IPS-NIHi7 (cell line): ENCODE results near the gene NOS2.

Experiments
- DNase-seq: peaks from one replicate; pipeline ENCODE4 v3.0.0; 2012; ENCODE audit warnings: mixed read lengths; ENCODE audit errors: extremely low spot score

NOS2 gene

DNA sequence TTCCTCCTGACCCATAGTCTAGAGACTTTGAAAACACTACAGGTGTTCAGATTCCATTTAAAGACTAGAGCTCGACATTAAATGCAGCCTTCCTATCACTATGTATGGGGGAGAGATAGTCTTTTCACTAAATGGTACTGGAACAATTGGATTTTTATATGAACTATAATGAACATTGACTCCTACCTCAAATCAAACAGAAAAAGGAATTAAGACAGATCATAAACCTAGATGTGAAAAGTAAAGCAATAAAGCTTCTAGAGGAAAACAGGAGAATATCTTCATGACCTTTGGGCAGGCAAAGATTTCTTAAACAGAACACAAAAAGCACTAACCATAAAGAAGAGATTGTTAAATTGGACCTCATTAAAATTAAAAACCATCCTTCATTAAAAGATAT is 18.8 kb upstream of the NOS2 start:
- DNase-seq, result no peak

DNA sequence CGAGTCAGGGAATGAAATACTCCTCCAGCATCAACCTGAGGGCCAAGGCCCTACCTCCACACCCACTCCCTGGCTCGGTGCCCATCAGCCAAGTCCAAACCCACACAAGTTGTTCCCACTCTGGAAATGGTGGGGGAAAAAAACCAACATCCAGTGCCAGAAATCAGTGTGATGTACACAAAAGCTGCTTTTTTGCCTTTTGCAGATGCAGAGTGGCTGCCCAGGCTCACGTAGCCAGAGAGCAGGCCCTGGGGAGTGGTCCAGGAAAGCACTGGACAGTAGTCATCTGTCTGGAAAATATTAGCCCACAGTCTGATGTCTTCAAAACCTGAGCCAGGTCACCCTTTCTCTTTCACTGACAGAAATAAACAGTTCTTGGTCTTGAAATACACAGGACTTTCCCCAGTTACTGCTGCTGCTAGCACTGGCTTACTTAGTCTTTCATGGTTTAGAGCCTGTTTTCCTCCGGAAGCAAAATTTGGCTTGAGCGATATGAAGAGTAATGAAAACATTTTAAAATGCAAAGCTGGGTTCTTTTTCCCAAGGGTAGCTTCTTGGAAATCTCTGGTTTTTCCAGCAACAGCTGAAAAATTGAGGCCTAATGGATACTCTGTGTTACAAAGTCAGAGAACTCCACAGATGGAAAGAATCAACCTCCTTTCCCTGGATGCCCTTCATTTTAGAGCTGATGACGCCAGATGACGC is 18.2 kb upstream of the NOS2 start:
- DNase-seq, result no peak

DNA sequence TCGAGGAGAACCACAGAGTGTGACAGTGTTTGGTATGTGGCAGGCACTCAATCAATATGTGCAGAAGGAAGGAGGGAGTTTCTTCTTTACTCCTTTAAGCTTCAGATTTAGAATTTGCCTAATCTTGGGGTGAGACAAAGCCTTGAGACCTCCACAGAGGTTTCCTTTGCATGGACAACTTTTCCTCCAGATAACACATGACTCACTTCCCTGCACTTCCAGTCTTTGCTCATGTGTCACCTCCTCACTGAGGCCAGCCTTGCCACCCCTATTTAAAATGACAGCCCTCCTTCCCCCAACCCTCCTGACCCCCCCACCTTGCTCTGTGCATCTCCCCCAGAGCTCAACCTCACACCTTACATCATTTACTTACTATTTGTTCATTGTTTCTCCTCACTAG is 17.4 kb upstream of the NOS2 start:
- no peak for DNase-seq

DNA sequence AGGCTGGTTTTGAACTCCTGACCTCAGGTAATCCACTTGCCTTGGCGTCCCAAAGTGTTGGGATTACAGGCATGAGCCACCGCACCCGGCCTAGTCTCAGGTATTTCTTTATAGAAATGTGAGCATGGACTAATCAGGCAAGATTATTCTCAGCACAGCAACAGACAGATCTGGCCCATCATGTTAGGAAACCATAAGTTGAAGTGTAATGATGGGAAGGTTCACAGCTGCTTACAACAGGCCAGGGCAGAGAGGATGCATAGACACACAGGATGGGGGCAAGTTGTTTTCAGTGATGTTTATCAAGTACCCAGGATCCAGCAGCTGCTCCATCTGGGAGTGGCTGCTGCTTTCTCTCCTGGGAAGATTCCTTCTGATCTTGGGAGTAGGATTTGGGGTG is 16.6 kb upstream of the NOS2 start:
- no peak for DNase-seq

DNA sequence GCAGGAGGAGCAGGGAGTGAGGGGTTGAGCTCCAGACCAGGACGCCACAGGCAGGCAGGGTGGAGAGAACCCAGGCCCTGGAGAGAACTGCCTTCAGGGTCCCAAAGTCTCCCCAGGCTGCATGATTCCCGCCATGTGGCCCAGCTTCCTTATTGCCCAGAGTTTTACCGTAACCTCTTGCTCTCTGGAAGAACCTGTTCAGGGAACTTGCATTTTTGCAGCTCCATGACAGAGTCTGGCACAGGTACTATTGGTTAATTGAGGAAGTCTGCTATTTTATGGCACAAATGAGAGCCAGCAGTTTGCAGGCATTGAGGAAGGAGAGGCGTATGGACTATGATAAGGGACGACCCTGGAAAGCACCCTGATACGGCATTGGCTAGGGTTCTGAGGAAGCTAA is 11.6 kb upstream of the NOS2 start:
- DNase-seq, result no peak

DNA sequence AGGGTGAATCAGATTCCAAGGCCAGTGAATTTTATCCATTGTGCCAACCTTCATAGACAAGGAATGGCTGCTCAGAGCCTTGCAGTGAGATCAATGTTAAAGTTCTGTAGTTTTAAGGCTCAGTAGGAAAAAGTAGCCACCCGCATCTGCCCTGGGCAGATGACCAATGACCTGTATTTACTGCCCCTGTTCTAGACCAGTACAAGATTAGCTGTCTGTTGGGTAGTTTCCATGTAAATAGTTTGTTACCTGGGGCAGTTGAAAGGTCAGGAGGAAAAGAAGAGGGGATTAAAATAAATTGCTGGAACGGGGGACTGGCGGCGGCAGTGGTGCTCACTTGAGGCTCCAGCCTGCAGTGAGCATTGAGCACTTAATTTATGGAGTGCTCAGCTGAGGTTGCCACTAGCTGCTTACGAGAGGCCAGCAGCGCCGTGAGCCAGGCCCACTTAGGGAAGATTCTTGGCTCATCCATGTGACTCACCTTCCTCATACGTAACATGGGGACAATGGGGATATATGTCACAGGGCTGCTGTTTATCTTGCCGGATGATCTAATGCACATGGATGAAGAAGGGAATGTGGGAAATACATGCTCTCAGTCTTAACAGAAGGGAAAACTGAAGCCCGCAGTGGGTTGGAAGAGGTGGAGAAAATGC is 10.7 kb upstream of the NOS2 start:
- DNase-seq, result no peak

DNA sequence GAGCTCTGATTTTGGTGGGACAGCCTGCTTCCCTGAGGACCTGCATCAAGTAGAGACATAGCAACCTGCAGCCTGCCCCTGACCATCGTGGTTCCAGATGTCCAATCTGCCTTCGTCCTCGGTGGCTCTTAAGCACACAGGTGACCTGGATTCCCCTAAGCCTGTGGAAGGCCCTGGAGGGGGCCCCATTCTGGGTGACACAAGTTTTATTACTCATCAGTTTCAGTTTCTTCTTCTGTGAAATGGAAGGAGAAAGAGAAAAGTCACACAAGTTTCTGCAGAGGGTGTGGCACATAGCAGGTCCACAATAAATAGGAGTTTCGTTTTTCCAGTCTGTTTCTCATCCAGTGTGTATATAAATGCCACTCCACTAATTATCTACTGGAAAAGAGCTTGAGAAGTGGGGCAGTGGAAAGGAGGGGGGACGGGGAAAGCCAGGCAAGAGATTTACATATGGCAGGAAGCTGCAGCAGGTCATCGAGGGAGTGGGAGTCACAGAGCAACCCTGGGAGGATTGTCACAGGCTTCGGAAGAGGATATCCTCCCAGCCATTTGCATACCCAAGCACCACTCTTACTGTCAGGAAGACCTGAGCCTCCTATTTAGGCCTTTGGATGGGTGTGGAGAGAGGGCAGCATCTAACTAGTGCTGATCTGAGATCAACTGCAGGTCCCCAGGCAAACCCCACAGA is 10.0 kb upstream of the NOS2 start:
- DNase-seq, result no peak

DNA sequence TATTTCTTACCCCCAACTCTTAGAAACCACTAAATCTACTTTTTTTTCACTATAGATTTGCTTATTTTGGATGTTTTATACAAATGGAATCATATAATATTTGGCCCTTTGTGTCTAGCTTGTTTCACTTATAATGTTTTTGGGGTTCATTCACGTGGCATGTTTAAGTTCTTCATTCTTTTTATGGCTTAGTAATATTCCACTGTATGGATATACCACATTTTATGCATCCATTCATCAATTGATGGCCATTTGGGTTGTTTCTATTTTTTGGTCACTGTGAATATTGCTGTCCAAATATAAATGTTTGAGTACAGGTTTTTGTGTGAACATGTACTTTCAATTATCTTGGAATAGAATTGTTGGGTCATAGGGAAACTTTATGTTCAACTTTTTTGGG is 9.2 kb upstream of the NOS2 start:
- DNase-seq, result no peak

DNA sequence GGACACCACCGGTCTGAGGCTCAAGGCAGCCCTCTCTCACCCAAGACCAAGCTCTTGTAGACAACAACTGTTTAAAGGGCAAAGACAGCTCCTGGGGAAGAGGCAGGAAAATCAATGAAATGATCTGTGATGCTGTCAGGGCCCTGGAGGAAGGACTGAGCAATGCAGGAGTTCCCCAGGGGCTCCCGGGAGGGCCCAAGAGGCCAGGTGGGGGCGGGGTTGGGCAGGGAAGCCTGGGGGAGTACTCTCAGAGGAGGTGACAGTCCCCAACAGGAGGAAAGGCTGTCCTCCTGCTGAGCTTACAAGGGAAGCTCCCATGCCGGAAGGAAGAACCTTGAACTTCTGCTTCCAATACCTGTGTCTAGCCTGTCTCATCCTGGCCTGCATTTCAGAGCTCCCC is 8.3 kb upstream of the NOS2 start:
- no peak for DNase-seq

DNA sequence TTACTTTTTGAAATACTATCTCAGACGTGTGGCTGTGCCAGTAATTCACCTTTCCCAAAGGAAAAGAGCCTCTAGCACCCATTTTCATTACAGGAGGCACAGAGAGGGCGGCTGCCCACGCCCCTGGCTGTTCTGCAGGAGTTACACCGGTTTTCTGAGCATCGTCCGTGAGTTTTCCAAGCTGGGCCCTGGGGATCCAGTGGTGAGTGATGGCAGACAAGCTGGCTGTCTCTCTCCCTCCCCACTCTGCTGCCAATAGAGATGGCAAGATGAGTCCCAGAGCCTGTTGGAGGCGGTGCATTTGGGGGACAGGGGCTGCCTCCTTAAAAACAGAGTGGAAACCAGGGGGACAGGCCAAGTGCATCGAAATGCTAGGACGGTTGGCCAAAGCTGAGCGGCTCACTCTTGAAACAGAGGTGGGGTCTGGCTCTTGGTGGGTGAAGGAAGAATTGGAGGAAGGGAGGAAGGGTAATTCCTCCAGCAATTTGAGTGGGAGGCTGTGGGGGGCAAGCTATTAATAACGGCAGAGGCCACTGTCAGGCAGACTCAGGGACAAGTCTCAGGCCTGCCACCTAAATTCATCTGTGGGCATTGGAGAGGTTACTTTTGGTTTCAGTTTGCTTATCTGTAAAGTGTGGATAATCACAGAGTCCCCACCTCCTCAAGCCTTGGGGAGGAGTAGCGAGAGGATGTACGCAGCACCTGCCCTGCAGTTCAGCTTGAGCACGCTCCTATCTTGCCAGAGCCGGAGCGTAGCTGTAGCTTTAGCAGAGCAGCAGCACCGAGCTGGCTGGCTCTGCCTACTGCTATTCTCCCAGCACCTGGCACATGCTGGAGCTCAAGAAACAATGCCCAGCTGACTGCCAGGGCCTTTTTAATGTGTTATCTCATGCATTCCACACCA is 7.5 kb upstream of the NOS2 start:
- DNase-seq, result no peak

DNA sequence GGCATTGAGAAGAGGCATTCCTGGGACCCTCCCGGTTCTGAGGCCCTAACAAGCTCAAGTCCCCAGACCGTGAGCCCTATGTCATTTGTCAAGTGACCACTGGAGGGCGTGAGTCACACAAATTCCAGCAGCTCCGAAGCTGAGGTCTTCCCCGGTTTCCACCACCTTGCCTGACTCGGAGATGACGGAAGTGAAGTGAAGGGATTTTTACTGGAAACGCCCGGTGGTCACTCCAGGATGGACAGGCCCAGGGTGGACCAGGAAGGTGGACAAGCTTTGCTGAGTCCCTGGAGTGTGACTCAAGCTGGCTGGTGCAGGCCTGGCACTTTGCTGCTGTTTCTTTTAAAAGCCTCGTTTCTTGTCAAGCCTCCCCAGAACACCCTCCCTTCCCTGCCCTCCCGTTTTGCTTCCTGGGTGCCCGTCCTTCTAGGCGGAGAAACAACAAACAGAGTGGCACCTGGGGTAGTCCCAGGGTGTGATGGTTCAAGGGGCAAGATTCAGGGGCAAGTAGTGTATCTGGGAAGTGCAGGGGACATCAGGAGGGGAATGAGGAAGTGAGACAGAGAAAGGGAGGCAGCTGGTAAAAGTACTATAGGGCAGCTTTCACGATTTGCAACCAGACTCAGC is 5.3 kb upstream of the NOS2 start:
- DNase-seq, result peak; percentile 90

DNA sequence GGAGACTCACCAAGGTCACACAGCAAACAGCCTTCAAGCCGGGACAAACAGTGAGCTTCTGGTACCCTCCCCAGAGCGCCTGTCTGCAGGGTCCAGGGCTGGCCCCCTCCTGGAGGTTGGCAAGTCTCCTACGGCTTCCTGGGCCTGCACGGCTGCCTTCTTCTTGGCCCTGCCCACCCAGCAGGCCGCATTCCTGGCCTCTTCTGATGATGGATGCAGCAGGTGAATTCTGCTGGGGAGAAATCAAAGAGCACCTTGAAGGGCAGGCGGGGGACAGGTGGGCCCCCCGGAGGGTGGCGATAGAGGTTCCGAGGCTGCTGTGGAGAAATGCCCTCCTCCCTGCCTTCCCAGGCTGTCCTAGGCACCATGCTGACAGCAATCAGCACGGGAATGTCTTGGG is 3.8 kb upstream of the NOS2 start:
- DNase-seq, result peak; percentile 28

DNA sequence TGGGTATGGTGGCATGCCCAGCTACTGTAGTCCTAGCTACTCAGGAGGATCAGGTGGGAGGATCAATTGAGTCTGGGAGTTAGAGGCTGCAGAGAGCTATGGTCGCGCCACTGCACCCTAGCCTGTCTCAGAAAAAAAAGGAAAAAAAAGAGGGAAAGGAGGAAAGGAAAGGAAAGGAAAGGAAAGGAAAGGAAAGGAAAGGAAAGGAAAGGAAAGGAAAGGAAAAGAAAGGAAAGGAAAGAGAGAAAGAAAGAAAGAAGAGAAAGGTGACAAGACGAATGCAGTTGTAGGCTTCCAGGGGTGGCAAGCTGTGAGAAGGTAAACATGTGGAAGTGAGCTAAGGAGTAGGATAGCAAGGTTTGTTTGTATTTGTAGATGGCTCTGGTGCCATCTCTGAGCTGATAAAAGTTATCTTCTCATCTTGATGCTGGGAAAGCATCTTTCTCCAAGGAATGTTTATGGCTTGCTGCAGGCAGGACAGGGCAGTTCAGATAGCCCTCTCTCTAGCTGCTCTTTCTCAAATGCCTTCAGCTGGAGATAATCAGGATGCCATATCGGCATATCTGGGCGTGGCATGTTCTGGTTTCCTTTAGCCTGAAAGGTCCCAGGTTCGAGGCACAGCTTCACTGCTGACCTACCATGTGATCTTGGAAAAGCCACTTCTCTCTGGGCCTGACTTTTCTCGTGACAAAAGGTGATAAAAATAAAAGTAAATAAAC is 2.8 kb upstream of the NOS2 start:
- DNase-seq, result no peak

DNA sequence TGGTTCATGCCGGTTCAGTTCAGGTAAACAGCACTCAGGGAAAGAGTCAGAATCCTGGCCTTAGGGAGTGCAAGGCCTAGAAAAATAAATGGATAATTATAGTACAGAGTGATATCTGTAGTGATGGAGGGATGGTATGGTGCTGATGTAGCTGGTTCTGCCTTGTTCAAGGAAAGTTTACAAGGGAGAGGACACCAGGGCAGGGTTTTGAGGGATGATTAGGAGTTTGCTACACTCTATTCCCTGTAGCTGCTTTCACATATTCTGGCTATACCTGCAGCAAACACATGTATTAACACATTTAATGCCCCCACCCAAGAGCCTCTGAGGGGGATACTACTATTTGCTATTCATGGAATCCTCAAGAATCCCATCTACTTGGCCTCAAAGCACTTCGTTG is 1.7 kb upstream of the NOS2 start:
- DNase-seq, result no peak

DNA sequence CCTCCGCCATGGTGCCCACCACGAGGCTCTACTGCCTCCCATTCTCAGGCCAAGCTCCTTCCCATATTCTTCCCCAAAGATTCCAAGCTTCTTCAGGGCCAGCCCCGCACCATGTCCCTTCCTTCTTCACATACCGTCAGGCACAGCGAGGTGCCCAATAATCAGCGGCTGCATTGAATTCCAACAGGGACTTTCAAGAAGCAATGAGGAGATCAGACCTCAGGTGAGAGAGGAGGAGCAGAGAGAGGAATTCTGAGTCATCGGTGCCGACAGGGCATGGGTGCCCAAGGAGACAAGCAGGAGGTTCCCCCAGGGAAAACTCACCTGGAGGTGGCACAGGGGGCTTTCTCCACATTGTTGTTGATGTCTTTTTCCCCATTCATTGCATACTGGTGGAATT is 2.0 kb downstream of the NOS2 start:
- no peak for DNase-seq

DNA sequence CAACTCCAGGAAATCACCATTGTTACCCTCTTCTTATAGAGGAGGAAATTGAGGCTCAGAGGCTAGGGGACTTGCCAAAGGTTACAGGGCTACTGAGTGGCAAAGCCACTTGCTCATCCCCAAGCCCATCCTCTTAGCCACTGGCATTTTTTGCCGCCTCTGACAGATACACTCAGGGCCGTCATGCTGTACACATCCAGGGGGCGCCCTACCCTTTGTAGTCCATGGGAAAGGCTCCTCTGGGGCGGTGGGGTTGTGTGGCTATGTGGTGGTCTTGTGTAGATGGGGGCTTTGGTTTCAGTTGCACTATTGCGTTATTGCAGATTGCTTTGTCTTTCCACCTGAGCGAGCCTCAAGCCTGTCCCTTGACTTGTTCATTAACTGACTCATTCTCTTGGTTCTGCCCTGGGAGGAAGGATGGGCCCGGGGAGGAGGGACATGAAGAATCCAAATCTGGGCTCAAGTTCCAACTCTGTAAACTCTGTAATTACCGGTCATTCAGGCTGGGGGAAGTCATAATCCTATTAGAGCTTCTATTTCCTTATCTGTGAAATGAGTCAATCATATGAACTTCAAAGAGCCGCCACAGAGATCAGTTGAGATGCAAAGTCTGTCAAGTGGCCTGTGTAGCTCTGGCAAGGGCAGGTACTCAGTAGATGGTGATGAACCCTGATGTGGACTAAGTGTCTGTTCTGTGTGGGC is 2.8 kb downstream of the NOS2 start:
- no peak for DNase-seq

DNA sequence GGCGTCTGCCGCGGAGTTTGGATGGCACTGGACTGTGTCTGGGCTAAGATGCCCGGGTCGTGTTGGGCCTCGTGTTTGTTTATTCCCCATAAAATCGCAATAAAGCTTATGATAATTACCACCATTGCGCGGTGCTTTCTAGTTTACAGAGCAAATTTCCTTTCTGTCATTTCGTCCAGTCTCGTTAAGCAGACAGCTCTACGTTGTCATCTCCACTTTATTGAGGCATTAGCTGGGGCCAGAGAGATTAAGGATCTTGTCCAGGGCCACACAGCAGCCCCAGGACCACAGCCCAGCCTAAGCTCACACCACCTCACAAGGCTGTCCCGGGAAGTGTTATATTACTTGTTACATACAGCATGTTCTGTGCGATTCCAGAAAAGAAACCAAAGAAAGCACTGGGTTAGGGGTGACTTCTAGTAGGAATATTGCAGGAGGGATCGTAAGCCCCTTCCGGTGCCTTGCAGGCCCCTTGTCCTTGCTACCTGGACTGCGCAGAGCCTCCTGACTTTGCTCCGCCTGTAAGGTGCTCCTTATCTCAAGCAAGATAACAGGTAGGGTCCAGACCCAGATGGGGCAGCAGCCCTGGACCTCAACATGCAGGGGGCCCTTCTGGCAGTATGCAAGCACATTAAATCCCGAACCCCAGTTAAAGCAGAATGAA is 6.3 kb downstream of the NOS2 start:
- DNase-seq, result no peak

DNA sequence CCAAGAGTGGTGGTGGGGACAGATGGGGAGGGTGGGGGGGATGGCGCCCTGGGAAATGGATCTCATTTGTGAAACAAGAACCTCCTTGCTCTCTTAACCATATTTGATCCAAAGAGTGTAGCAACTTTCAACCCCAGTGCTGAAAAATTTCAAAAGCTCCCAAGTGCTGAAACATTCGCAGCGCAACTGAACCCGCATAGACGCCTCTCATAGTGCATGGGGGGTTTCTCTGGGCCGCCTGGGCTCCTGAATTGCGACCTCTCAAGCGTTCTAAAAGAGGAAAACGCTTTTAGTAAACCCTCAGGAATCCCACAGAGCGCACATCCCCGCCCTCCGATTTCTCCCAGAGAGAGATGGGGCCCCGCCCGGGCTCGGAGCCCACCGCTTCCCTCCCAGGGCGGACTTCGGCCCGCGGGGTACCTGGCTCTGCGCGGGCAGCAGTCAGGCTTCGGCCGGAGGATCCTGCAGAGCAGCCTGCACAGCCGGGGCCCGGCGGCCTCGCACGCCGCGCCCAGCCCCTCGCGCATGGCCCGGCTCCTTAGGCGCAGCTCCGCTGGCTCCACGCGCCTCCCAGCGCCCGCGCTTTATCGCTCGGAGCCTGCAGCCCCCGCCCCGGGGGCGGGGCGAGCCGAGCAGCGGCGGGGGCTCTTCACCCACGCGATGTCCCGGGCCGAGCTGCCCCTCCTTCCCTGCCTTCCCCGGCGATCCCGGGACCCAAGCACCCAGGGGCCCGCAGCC is 7.0 kb downstream of the NOS2 start:
- peak; percentile 71 for DNase-seq

DNA sequence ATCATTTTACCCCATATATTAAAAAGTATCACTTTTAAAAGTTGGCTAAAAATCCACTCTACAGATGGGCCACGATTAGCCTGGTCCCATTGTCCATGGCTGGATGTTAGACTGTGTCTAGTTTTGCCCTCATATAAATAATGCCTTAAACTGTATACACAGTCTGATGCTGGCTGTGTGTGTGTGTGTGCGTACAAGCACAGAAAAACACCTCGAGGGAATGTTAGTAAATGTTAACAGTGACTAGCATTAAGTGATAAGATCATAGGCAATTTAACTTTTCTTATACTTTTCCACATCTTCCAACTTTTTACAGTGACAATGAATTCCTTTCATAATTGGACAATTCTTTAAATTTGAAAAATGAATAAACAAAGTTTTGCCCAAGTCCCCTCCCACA is 8.2 kb downstream of the NOS2 start:
- DNase-seq, result no peak
